Activated T-cell treated with anti-CD3 and anti-CD28 coated beads for 48 hours (primary cell): ENCODE measurements around the gene KRTAP10-5.
"Not testable (repeated sequence)": the region's sequence is repeated elsewhere in the genome, so short reads cannot be mapped to it uniquely, and the experiment has no call there.

Experiments
- DNase-seq: peaks from one replicate; pipeline ENCODE4 v3.0.0-alpha.2; 2020; ENCODE audit warnings: low read depth

Gene KRTAP10-5

DNA sequence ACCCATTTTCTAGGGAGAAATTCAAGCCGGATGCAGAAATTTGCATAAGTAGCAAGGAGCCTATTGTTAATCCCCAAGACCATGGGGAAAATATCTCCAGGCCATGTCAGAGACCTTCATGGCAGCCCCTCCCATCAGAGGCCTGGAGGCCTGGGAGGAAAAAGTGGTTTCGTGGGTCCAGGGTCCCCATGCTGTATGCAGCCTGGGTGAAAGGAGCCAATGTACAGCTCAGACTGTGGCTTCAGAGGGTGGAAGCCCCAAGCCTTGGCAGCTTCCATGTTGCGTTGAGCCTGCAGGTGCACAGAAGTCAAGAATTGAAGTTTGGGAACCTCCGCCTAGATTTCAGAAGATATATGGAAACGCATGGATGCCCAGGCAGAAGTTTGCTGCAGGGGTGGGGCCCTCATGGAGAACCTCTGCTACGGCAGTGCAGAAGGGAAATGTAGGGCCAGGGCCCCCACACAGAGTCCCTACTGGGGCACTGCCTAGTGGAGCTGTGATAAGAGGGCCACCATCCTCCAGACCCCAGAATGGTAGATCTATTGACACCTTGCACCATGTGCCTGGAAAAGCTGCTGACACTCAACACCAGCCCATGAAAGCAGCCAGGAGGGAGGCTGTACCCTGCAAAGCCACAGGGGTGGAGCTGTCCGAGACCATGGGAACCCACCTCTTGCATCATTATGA is 29.9 kb upstream of the KRTAP10-5 start:
- DNase-seq: not testable (repeated sequence)

DNA sequence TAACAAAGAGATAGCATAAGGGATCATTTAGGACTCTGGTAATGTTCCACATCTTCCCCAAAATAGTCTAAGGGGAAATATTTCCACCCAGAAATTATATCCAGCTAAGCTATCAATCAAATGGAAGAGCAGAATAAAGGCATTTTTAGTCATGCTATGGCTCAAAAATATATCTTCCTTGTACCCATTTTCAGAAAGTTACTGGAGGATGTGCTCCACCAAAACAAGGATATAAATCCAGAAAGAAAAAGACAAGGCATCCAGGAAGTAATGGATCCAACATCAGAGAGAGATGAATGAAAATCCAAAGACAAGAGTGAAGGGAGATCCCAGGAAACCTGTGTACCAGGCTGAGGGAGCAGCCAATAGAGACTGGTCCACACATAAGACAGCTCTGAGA is 28.8 kb upstream of the KRTAP10-5 start:
- DNase-seq: no peak

DNA sequence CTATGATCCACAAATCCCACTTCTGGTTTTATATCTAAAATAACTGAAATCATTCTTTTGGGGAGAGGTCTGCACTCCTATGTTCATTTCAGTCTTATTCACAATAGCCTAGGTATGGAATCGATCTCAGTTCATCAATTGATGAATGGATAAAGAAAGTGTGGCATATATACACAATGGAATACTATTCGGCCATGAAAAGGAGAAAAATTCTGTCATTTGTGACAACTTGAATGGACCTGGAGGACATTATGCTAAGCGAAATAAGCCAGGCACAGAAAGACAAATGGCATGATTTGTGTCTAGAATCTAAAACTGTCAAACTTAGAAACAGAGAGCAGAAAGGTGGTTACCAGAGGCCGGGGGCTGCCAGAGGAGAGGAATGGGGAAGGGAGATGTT is 26.1 kb upstream of the KRTAP10-5 start:
- no peak for DNase-seq

DNA sequence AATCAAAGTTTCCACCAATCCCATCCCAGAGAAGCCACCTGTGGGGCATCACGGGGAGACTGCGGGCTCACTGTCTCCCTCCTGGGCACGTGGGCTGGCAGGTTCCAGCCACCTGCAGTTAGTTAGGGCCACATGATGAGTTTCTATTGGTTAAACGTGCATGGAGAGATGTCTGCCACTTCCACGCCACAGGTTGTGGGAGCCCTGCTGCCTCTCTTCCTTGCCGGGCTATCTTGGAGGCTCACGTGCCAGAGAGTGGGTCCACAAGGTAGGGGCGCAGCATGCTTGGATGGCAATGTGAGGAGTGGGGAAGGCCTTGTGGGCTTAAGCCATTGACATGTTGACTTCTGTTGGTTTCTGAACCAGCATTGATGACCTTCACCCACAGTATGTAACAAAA is 23.5 kb upstream of the KRTAP10-5 start:
- DNase-seq: no peak

DNA sequence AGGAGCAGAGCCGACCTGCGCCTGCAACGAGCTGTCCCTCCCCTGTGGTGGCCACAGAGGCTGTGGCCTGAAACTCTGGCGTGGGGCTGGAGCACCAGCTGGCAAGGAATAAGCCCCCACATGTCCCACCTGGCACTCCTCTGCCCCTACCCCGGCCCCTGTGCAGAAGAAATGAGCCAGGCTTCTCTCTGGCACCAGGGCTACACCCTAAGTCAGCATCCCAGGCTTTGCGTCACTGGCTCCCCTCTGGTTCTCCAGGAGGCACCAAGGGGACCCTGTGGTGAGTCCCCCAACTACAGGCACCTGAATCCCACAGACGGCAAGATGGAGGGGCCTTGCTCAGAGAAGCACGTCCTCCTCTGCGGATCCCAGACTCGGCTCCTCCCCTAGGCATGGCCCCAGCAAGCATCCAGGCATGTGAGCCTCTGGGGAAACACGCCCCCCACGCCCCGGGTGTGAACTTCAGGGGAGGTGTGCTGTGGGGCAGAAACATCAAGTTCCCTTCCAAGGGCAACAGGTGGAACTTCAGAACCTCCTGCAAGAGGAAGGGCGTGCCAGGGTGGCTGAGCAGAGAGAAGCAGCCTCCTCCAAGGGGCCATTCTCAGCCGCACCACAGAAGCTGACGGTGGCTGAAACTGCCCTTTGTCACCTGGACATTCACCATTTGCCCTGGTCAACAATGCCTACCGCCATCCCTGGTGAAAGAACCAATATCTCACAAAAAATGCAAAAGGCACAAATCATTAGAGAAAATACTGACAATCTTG is 22.9 kb upstream of the KRTAP10-5 start:
- no peak for DNase-seq

DNA sequence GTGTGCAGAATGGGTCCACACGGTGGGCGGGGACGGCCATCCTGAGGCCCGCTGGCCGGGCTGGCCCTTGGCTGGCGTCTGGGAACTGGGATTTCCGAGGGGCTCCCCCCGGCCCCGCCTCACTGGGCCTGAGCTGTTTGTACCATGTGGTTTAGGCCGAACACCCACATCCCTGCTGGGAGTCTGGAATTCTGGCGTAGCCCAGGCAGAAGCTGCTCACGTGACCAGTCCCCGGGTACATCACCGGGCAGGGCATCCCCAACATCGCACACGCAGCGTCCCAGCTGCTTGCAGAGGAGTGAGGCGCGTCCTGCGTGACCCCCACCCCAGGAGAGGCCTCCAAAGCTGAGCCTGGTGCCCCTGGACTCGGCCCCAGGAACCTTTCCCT is 22.1 kb upstream of the KRTAP10-5 start:
- DNase-seq: no peak

DNA sequence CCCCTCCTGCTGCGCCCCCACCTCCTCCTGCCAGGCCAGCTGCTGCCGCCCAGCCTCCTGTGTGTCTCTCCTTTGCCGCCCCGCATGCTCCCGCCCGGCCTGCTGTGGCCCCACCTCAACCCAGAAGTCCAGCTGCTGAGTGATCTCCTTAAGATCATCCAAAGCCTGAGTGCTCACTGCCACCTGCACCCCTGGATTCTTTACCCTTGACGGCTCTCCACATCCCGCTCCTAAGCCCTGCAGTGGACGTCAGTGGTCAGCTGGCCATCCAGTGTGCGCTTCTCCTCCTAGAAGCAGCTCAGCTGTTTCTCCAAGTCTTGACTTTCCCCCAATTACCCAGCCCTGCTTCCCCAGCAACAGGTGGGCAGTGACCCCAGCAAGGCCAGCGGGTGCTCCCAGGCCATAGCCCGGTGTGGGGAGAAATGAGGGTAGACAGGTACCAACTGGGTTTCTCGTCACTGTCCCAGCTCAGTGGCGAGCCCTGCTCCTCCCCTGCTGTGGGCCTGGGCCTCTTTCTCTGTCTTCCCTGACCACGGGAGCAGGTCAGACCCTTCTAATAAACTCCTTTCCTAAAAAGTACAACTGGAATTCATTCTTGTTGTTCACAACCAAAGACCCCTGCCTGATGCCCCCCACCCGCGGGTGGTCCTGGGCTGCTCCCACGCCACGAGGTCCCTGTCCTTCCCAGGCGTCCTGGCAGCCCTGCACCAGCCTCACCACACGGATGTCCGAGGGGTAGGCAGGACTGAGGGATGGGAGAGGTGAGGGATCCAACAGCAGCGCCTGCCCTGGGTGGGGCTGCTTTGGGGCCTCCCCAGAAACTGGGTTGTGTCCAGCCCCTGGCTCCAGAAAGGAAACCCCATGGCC is 21.4 kb upstream of the KRTAP10-5 start:
- no peak for DNase-seq

DNA sequence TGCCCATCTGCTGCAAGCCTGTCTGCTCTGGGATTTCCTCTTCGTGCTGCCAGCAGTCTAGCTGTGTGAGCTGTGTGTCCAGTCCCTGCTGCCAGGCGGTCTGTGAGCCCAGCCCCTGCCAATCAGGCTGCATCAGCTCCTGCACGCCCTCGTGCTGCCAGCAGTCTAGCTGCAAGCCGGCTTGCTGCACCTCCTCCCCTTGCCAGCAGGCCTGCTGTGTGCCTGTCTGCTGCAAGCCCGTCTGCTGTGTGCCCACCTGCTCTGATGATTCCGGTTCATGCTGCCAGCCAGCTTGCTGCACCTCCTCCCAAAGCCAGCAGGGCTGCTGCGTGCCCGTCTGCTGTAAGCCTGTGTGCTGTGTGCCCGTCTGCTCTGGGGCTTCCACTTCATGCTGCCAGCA is 20.7 kb upstream of the KRTAP10-5 start:
- DNase-seq: not testable (repeated sequence)

DNA sequence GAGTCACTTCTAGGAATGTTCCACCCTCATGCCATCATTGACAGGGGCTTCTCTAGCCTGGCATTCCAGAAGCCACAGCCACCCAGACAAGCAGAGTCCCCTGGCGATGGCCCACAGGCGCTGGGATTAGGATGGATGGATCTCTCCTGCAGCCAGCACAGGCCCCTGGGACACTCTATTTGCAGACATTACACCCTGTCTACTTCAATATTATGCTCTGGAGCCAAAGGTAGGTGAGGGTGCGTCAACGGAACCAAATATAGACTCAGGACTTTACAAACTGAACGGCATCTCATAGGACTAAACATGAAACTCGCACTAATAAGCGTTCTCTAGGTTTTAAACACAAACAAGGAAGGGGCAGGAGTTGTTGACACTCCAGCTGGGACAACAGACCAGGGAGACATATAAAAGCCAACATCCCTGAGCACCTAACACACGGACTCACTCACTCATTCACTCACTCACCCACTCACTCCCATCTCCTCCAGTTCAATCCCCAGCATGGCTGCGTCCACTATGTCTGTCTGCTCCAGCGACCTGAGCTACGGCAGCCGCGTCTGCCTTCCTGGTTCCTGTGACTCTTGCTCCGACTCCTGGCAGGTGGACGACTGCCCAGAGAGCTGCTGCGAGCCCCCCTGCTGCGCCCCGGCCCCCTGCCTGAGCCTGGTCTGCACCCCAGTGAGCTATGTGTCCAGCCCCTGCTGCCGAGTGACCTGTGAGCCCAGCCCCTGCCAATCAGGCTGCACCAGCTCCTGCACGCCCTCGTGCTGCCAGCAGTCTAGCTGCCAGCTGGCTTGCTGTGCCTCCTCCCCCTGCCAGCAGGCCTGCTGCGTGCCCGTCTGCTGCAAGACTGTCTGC is 19.9 kb upstream of the KRTAP10-5 start, which contains the start of gene KRTAP10-7:
Gene KRTAP10-7, plus strand, starts transcription at position 480 of the 861 bp plus-strand sequence. Its CDS starts 25 bp downstream, at position 505.
- DNase-seq: not testable (repeated sequence)

DNA sequence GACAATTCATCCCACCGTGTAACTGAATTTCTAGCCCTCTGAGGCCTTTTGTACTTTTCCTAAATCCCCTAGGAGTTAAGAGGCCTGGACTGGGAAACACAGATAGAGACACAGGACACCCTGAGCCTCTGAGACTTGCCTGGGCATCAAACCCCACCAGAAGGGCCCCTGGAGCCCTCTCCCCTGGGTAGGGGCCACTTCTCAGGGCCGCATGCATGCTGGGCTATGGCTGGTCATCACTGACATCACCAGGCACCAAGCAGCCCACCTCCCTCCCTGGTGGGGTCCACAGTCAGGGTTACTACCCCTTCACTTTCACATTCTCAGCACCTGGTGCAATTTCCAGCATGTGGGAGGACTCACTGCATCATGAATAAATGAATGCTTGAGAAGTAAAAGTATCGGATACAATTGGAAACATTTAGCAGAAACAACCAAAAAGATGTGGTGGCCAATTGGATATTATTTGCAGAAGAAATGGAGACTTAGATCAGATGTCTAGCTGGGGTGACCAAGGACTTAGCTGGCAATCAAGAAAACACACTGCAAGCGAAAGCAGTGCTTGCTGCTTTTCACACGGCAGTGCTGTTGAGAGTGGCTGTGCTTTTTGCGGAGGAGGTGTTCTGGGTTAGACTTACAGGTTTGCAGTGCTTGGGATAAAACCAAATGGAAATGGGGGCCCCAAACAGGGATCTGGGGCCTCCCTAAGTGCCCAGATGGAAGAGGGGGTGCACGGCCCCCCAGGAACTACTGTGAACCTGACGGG is 19.0 kb upstream of the KRTAP10-5 start:
- no peak for DNase-seq

DNA sequence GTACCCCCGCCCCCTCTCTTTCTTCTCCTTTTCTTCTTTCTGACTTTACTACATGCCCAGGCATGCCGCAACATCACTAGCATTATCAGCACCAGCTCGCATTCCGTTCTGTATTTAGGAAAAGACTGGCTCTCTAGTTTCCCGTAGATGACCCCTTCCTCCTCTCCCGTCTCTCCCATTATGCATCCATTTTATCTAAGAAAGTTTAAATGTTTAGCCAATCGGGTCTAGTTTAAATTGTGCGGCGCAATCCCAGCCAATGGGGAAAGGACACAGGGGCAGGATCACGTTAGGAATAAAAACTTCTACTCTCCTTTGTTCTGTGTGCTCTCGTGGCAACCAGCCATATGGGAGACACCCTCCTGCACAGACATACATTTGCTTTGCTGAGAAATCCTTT is 17.7 kb upstream of the KRTAP10-5 start:
- DNase-seq: no peak

DNA sequence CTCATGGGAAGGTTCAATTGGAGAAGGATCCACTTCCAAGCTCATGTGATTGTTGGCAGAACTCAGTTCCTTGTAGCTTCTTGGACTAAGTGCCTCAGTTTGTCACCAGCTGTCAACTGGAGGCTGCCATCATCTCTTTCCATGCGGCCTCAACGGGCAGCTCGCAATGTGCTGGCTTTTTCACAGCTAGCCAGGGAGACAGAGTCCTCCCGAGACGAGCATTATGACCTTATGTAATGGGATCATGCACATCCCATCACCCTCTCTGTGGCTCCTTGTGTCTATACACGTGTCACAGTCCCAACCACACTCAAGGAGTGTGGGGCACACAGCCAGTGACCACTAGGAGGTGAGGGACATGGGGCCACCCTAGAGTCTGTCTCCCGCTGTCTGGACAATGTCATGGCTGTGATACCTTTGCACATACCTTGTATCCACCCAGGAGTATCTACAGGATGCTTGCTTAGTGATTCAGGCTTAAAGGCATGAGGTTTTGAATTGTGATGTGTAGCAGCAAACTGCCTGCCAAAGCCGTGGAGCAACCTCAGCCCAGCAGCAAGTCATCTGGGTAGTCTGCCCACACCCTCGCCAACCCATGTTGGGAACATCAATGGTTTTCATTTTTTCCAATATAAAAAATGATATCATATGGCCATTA is 15.8 kb upstream of the KRTAP10-5 start:
- no peak for DNase-seq

DNA sequence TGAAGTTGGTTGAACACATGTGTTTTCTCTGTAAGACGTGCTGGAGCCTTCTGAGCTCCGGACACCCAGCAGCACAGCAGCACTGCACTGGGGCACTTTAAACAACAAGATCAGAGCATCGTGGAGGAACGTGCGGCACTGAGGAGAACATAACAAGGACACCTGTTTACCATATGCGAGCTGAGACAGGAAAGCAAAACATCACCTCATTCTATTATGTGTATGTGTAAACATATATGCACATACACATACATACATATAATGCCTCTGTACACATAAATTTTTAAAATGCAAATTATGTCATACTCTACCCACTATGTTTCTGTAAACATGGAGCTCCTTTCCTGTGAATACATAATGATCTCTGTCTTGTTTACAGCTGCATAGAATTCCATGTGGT is 15.1 kb upstream of the KRTAP10-5 start:
- no peak for DNase-seq

DNA sequence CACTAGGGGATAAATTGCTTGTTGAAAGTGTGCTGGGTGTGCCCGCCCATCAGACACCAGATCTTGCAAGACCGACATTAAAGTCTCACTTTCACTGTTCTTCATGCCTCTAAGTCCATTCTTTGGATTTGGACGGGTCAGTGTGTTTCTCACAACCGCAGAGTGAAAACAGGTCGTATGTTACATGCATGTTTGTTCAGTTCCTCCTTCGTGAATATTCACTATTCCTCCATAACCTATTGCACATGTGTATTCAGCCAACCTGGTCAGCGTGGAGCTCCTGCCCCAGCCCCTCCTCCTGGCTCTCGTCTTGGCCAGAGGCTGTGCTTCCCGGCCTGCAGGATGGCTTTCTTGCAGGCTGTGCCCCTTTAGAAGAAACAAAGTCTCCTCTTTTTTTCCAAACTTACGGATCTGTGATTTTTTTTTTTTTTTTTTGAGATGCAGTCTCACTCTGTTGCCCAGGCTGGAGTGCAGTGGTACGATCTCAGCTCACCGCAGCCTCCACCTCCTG is 14.1 kb upstream of the KRTAP10-5 start:
- DNase-seq: no peak

DNA sequence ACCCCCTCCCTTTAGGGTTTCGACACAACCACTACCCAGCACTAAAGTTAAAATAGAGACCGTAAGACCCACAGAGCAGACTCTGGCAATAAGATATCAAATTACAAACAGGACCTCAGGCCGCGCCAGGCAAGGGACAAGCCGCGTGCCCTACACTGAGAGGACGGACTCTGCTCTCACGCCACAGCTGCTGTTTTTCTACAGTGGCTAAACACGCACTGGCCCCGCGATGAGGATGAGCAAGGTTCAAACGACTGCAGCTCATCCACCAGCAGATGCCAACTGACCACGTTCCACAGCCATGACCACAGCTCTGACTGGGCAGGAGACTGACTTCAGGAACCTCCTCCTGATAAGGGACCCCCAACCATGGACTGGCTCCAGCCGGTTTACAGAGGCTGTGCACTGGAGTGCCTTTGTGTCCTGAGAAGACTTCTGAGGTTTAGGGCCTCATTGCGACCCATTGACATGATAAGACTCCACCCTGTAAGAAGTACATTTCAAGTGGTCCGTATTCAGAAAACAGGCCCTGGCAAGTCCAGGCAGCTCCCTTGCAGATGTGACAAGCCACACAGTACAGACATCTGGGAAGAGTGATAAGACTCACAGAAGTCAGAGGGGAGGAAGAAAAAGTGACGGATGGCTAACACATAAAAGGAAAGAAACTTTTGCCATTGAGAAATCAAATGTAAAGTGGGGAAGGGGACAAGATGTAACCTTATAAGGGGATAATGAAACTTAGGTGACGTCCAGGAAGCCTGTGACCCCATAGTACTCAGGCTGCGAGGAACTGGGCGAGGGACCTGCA is 13.4 kb upstream of the KRTAP10-5 start:
- no peak for DNase-seq

DNA sequence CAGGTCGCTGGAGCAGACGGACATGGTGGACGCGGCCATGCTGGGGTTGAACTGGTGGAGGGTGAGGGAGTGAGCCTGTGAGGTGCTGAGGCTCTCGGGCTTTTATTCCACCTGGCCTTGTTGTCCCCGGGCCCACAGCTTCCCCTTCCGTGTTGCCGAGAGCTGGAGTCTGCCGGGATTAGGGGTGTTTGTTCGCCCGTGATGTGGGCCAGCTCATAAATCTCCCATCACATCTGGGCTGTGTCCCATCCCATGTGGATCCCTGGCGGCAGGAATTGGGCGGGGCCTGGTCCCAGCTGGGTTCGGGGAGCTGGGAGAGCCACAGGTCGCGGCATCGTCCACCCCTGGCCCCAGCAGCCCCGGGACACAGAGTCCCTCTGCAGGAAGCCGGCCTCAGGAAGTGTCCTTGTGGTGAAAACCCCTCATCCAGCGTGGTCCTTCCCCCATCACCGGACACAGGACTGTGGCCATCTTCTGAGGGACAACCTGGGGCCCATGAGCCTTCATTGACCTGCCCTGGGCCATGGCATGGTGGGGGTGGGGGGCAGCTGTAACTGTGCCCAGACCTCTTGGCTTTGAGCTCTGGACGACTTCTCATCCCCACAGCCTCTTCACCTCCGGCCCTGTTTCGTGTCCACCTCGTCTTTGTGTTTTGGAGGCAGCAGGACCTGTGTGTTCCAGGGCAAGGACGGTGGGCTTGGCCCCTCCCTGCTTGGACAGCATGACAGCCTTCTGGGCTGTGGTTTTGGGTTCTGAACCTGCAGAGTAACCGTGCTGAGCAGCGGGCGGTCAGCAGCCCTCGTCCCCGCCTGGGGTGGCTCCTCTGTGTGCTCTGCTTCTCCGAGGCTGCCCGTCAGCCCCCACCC is 12.3 kb upstream of the KRTAP10-5 start, which contains the start of gene KRTAP10-6:
Gene KRTAP10-6, minus strand, starts transcription at position 60 of the 866 bp plus-strand sequence. Its CDS starts 21 bp downstream, at position 39.
- no peak for DNase-seq

DNA sequence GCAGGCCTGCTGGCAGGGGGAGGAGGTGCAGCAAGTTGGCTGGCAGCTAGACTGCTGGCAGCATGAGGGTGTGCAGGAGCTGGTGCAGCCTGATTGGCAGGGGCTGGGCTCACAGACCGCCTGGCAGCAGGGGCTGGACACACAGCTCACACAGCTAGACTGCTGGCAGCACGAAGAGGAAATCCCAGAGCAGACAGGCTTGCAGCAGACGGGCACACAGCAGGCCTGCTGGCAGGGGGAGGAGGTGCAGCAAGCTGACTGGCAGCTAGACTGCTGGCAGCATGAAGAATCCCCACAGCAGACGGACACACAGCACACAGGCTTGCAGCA is 11.4 kb upstream of the KRTAP10-5 start:
- DNase-seq: not testable (repeated sequence)
